Measurements from ENCODE around the gene DEFB129.
A peak's percentile ranks its signal among the peaks of the same experiment; 100 is the strongest.
"Not testable (repeated sequence)": the region's sequence is repeated elsewhere in the genome, so short reads cannot be mapped to it uniquely, and the experiment has no call there.

The DEFB129 gene

GRCh38 chr20:253447-253846 is 26.4 kb downstream of the DEFB129 start:
- not testable (repeated sequence) for DNase-seq (ENCODE audit: low read depth in 3 of 3)

- no peak for DNase-seq (ENCODE audit: low read depth in 3 of 3)
Measured at GRCh38 chr20:257419-257818, 30.4 kb downstream of the DEFB129 start, which contains the start of gene DEFB132. TSS of gene DEFB132 (plus strand) at chr20:257724. CDS start at chr20:257779, 55 bp downstream.

- DNase-seq (ENCODE audit: low read depth in 3 of 3): no peak
Measured at GRCh38 chr20:258269-258858, 31.3 kb downstream of the DEFB129 start.

GRCh38 chr20:258963-259362 is 31.9 kb downstream of the DEFB129 start:
- no peak for DNase-seq (ENCODE audit: low read depth in 3 of 3)

- no peak for DNase-seq (ENCODE audit: low read depth in 3 of 3)
Measured at GRCh38 chr20:259981-260380, 32.9 kb downstream of the DEFB129 start.

- DNase-seq (ENCODE audit: low read depth in 3 of 3): no peak
Measured at GRCh38 chr20:263701-264100, 36.6 kb downstream of the DEFB129 start.

GRCh38 chr20:266596-267562 is 39.8 kb downstream of the DEFB129 start:
- DNase-seq (ENCODE audit: low read depth in 3 of 3): peak; percentile 83 to 89 (median 88)

GRCh38 chr20:270517-270916 is 43.5 kb downstream of the DEFB129 start:
- no peak for DNase-seq (ENCODE audit: low read depth in 3 of 3)

GRCh38 chr20:271069-271468 is 44.0 kb downstream of the DEFB129 start:
- DNase-seq (ENCODE audit: low read depth in 3 of 3): no peak

GRCh38 chr20:271528-271927 is 44.5 kb downstream of the DEFB129 start:
- no peak for DNase-seq (ENCODE audit: low read depth in 3 of 3)

GRCh38 chr20:272718-273117 is 45.7 kb downstream of the DEFB129 start:
- DNase-seq (ENCODE audit: low read depth in 3 of 3): no peak

- DNase-seq (ENCODE audit: low read depth in 3 of 3): no peak
Measured at GRCh38 chr20:273884-274283, 46.8 kb downstream of the DEFB129 start.

GRCh38 chr20:275791-276190 is 48.7 kb downstream of the DEFB129 start:
- DNase-seq (ENCODE audit: low read depth in 3 of 3): no peak

- no peak for DNase-seq (ENCODE audit: low read depth in 3 of 3)
Measured at GRCh38 chr20:276620-277495, 49.8 kb downstream of the DEFB129 start.

- DNase-seq (ENCODE audit: low read depth in 3 of 3): no peak
Measured at GRCh38 chr20:277496-277781, 50.4 kb downstream of the DEFB129 start.

GRCh38 chr20:278181-278580 is 51.1 kb downstream of the DEFB129 start:
- DNase-seq (ENCODE audit: low read depth in 3 of 3): no peak

- no peak for DNase-seq (ENCODE audit: low read depth in 3 of 3)
Measured at GRCh38 chr20:278607-279571, 51.8 kb downstream of the DEFB129 start.
